Right lung (tissue), 5 donors: ENCODE results near the gene CHRNA4. TPM values are rescaled to one million over a fixed set of nuclear protein-coding genes. Genes with fewer than 3 reads are reported as not detected.

Source experiments
- DNase-seq, 2 donors: peaks; one replicate each; pipeline ENCODE4 v3.0.0-alpha.2; 2013
- polyA plus RNA-seq, 5 donors: library from polyadenylated mRNA; unstranded; fragments of 120-200 nt; gene quantifications; one replicate each; pipeline versions ENCODE4 v1.2.1 to v1.2.3, GENCODE V29; 2013; ENCODE audit warnings: inconsistent platforms in 1 of 5, low replicate concordance in 1 of 5; ENCODE audit not compliant: insufficient read length in 5 of 5, insufficient read depth in 1 of 5

The CHRNA4 gene
- polyA plus RNA-seq, 5 donors, result 0.24 to 2.5 (median 0.69) TPM

DNA sequence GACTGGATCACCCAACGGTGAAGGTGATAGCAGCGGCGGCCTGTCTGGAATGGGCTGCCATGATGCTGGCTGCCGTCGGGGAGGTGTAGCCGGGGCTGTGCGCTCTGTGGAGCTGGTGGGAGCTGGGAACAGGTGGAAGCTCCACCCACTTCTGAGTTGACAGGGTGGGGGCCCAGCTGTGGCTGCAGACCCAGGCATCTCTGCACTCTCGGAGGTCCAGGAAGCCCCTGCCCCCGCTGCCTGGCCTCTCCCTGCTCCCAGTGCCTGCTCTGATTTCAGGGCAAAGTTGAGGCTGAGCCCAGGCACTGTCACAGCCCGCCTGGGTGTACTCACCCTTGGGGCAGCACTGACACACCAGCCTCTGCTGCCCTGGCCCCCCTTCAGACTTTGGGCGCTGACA is 18.1 kb upstream of the CHRNA4 start:
- no peak for DNase-seq

DNA sequence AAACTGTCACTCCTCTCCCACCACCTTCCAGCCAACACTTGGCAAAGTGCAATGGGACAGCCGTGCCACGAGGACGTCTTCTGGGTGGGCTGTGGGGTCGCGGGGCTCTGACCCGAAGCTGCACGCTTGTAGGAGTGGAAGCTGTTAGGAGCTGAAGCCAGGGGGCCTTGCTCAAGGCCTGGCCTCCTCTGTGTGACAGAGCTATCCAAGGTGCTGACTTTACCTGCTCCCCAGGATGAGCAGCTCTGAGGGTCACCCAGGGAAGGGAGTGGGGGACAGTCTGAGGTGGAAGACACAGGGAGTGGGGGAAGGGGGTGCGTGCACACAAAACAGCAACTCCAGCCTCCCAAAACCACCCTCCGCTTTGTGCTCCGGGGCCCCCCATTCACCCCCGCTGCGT is 17.5 kb upstream of the CHRNA4 start:
- DNase-seq, result no peak

DNA sequence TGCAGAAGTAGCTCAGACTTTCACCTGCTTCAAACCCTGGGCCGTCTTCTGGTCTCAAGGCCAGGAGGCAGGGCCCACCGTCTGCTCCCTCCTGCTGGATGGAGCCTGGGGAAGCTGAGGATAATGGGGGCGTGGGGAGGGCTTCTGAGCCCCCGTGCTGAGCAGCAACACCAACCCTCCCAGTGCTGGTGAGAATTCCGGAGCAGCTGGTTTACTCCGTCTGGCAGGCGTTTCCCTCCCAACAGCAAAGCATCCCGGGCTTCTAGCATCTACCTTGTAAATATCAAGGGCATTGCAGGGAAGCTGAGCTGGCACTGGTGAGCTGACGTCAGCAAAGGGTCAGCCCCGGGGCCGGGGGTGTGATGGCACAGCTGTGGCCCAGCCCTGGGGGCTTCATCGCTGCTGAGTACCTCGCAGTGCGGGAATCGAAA is 16.8 kb upstream of the CHRNA4 start:
- no peak for DNase-seq

DNA sequence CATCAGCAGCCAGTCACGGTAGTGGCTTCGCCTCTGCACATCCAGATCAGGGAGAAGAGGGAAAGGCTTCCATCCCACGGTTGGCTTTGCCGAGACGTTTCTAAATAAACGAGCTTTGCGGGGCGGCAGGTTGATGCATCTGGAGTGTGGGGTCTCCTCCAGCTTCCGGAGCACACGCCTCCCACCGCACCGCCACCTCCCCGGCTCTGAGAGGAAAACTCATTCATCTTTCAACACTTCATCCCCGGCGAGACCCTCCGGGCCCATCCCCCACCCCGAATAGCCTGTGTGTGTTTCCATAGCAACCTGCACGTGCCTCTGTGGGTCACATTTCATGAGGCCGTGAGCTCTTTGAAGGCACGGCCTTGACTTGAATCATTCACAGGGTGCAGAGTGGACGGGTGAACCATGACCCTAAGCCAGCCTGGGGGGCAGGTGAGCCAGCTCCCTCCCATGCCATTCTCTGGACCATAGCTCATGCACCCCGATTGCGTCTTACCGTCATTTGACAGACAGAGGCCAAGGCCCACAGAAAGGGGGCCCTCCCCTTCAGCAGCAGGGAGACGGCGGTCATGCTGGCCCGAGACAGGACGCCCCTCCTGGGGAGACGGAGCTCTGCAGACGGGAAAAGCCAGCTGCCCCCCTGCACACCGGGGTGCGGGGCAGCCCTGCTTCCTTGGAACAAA is 16.2 kb upstream of the CHRNA4 start:
- no peak for DNase-seq

DNA sequence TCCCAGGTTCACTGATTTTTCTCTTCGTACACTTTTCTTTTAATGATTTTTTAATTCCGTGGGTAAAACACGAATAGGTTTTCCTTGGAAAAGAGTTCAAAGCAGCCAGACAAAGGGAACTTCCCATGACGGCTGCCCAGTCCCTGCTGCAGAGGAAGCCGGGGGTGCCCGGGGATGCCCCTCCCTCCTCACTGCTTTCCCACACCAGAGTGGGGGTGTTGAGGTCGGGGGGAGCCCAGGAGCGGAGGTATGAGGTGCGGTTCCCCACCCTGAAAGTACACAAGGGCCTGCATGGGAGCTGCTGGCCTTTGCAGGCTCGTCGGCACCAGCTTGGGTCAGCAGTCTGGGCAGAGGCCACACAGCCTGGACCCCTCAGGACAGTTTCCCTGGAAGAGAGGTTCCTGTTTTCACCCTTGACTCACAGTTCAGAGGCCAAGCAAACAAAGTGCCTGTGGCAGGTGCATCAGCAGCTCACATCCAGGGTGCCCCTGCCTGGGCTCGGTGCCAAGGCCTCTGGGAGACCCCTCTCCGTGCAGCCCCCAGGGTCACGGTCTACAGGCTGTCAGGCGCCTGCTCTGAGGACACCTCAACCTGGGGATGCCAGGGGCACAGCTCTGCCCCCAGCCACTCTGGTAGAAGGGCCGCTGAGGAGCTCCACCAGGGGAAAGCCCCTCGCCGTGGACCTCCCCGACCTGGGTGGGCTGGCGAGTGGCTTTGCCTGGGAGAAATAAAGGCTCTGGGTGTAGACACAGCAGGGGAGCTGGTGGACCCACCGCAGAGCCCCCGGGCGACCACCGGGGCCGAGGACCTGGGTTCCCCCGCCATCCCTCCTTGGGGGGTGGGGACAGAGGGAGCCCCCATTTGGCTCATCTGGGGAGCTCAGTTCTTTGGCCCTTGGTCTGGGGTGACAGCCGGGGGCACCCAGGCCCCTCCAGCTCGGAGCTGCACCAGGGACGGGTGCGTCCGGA is 15.4 kb upstream of the CHRNA4 start:
- DNase-seq, result no peak

DNA sequence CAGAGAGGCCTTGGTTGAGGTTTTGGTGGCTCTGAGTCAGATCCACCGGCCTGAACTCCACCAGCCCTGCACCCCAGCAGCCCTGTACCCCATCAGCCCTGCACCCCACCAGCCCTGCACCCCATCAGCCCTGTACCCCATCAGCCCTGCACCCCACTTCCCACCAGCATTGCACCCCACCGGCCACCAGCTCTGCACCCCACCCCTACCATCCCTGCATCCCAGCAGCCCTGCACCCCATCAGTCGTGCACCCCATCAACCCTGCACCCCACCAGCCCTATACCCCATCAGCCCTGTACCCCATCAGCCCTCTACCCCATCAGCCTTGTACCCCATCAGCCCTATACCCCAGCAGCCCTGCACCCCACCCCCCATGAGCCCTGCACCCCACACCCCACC is 14.3 kb upstream of the CHRNA4 start:
- DNase-seq, result no peak

DNA sequence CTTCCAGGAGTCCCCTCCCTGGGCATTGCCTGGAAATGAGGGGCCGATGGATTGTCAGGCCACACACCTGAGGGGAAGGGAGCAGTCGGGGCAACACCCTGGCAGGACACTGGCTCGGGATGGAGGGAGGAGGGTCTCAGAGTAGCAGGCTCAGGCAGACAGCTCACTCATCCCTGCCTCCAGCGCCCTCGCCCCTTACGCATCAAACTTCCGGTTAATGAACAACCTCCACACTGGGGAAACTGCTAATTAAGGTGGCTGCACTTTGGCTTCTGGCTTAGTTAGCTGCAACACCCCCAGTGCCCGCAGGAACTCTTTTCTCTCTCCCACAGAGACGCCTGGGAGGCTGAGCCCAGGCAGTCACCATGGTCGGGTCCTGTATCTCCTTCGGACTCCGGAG is 13.4 kb upstream of the CHRNA4 start:
- DNase-seq, result no peak

DNA sequence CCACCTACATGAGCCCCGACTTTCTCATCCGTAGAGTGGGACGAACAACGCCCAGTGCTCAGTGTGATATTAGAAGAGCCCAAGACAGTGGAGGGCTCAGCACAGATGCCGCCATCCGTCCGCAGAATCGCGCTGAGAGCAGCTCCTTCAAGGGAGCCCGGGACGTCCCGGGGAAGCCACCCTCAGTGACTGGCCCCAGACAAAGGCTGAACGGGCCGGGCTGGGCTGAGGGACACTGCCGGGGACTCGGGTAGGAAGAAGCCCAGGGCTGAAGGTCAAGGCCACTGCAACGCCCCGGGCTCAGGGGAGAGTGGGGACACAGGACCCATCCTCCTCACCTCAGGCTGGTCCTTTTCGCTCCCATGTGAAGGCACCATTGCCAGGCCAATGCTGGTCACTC is 12.8 kb upstream of the CHRNA4 start:
- no peak for DNase-seq

DNA sequence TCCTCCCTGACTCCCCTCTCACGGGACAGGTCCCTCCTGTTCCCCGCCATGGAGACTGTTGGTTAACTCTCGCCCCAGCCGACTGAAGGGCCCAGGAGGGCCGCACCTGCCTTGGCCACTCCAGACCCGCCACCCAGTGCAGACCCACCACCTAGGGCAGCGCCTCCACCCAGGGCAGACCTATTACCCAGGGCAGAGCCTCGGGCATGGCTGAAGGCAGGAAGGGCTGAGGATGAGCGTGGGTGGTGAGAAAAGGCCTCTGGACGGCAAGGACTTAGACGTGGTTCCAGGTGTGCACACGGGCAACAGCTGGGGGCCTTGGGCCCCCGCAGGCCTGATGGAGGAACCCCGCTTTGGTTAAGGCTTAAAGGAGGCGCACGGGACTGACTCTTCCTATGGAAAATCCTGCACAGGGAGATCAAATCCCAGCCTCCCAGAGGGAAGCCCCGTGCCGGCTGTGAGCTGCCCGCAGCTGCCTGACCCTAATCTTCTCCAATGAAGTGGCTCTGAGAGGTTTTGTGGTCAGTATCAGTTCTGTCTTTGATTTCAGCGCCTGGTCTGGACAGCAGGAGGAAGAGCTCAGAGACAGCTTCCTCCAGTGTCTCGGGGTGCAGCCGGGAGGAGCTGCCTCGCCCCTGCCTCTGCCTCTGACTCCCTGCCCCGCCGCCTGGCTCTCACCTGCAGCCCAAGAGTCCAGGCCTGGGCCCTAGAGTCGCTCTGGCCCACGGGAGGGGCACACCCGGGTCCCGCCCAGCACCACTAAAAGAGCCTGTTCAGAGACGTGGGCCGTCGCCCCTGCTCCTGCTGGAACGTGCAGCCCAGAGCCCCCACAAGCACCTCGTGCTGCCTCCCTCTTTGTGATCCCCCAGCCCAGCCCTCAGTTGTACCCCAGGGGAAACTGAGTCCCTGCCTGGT is 12.1 kb upstream of the CHRNA4 start:
- DNase-seq, result no peak

DNA sequence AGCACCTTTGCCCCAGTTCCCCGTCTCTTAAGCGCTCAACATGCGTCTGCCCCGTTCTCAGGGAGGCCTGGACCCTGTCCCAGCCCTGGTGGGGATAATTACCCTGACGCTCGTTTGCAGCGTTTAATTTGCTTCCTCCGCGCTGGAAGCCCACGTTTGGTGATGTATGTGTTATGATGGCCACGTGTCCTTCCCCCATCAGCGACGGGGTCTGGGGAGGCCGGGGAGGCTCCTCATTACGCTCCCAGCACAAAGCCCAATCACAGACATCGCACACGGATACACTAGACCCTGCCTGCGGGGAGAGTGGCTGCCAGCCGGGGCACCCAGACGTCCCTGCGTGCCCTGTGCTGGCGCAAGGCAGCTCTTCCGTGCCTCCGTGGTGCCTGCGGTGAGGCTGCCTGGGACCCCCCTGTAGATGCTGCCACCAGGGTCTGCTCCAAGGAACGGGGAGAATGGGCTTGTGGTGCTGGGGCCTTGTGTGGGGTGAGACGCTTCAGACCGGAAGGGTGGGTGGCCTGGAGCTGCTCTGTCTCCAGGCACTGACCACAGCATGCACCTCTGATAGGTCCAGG is 10.2 kb upstream of the CHRNA4 start:
- no peak for DNase-seq

DNA sequence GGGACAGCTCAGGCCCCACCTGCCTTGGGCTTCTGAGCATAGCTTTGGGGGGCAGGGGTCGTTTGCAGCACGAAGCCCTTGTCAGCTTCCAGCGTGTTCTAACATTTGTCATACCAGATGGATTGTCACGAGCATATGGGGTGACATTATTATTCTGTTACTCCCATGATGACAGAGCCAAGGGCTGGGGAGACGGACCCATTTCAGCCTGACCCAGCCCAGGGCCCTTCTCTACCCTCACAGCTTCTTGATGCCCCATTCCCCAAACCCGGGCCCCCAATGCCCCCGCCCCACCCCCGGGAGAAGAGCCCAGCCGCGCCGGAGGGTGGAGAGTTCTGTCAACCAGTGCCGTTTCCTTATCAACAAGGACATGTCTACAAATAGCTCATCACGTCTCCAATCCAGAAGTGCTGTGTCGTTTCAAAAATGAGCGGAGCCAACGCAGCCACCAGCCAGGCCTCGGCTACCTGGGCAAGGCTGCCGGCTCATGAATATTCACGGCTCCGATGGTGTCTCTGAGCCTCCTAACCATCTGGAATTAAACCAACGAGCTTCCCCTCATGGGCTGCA is 9.6 kb upstream of the CHRNA4 start:
- no peak for DNase-seq

DNA sequence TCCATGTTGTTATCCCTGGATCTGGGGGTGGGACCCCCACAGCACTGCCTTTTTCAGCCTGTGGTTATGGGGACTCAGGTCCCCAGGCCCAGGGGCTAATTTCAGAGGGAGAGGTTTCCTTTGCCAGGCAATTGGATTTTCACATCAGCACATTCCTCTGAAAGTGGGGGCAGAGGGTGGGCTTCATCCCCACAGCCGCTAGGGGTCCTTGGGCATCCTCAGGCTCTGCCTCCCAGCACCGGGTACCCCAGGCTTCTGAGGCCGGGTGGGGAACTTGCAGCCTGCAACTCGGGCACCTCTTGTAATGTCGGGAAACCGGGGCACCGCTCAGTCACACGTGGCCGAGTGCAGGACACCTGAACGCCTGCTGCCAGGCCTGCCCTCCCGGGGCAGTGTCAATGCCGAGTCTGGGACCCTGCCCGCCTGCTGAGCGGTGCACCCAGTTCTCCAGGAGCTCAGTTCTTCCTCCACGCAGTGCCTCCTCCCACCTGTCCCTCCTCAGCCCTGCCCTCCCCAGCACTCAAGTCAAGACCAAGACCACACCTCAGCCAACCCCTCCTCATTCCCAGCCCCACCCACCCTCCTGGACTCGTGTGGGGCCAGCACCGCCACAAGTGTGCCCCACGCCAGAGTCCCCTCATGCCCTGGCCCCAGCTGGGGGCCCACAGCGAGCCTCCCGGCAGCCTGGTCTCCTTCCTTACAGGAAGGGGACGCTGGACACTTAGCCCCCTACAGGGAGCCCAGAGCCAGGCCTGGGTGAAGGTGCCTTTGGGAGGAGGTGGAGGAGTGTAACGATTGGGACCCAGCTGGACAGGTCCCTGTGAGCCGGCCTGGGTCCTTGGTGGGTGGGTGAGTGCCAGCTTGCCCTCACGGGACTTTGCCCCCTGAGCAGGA is 8.8 kb upstream of the CHRNA4 start:
- DNase-seq, result no peak

DNA sequence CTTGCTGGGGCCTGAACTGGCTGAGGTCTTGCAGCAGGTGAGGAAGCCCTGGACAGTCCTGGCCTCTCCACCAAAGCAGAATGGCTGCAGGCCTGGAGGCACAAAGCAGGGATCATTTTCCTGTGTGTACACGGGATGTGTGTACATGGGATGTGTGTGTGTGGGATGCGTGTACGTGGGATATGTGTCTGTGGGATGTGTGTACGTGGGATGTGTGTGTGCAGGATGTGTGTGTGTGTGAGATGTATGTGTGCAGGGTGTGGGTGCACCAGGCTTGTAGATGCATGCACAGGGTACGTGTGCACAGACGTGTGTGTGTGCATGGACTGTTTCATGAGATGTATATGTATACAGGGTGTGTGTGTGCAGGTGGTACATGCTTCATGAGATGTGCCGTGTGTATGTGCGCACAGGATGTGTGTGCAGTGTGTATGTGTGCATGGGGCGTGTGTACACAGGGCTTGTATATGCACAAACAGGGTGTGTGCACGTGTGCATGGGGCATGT is 7.9 kb upstream of the CHRNA4 start:
- DNase-seq, result no peak

DNA sequence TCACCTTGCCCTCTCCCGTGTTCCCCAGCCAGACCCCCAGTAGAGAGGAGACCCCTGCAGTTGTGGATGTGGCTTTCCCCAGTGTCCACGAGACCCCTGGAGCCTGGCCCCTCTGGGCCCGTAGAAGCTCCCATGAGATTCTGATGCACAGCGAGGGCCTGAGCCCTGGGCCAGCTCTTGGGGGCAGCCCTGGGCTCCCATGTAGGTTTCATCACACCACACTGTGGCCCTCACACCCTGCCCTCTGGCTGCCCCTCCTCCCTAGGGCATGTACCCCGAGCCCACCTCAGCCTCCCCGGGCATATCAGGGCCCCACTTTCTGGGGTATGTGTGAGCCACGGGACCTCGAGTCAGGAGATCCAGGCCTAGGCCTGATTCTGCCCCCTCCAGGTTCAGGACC is 7.0 kb upstream of the CHRNA4 start:
- DNase-seq, result no peak

DNA sequence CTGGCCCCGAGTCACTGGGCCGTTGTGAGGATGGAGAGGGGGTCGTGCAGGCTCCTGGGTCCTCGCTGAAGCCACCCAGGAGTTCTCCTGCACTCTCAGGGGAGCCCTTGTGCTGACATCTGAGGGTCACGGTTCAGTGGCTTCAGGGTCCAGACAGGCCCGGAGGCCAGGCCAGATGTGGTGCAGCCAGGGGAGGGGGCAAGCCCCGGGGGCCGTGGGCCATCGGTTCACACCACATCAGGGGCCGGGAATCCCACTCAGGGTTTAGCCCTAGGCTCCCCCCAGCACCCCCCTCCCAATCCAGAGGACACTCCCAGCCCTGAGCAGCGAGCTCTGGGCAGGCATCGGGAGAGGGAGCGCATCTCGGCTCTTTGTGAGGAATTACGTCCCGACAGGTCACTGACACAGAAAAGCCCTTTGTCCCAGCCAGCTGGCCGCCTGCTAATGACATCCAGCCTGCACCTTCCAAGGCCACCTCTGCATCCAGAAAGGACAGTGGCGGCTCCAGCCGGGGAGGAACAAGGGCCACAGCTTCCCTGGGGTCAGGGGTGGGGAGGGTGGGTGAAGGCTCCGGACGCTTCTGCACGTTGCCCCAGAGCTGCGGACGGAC is 6.4 kb upstream of the CHRNA4 start:
- DNase-seq, result no peak

DNA sequence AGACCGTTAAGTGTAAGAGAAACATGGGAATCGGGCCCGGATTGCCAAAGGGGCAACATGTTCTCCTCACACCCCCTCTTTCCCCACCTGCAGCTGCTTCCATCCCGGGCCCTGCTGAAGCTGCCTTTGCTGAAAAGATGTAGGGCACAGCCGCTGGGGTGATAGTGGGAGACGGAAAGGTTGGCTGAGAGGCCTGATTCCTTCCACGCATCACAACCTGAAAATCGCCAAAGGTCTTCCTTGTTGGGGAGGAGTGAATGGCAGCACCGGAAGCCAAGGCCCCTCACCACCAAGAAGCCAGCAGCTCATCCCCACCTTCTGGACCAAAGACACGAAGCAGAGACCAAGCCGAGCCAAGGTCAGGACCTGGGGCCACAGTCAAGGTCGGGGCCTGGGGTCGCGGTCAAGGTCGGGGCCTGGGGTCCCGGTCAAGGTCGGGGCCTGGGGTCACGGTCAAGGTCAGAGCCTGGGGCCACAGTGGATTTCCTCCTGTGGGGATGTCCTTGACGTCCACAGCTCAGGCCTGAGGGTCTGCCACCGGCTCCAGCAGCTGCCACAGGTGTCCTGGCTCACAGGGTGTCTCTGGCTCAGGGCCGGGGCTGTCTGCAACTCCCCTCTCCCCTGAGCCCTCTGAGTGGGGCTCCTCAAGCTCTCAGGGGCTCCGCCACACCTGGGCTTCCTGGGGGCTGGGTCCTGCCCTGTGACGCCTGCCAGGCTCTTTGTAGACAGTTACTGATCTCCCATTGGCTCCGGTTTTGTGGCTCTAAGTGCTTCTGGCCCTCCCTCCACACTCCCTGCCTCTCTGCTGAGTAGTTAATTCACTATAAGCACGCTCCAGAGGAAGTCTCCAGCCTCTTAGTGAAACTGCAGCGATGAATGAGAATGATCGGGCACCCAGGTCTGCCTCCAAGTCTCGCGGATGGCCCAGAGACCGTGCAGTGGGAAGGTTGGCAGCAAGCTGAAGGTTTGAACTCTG is 5.5 kb upstream of the CHRNA4 start:
- no peak for DNase-seq

DNA sequence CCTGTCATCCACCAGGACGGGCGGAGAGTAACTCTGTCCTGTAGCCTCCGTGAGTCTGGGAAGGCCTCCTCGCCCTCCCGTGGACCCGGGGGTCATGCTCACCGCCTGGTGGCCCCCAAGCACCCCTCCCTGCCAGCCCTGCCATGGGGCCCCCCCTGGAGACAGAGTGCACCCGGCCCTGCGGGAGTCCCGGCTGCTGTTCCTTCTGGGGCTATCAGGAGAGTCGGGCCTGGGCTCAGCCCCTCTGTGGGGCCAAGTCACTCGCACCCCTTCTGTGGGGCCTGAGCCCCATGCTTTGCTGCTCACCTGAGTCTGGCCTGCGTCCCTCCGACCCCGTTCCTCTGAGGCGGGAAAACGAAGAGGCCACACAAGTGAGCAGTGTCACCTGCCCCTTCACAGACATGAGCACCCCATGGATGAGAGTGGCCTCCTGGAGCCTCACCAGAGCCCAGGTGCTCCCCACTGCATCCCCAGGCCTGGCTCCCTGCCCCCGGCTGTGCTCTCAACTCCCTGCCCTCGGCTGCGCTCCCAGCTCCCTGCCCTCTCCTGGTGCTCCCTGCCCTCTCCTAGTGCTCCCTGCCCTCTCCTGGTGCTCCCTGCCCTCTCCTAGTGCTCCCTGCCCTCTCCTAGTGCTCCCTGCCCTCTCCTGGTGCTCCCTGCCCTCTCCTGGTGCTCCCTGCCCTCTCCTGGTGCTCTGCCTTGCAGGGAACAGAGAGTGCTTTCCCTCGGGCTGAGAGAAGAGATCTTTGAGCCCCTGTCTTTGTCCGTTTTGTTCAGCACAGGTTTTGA is 4.6 kb upstream of the CHRNA4 start:
- DNase-seq, result no peak
